H1 (cell line): ENCODE measurements around the gene CAMK2D. TPM values are rescaled to one million over a fixed set of nuclear protein-coding genes. Genes with fewer than 3 reads are reported as not detected.

ENCODE experiments used
- CTCF ChIA-PET: fragments of 300-600 bp; sonication (Branson Sonifier 250); formaldehyde crosslinking; loops from one replicate; lab custom pipeline; 2021; ENCODE audit not compliant: partially characterized antibody; lab: Charles Lee
- POLR2A ChIA-PET: fragments of 300-600 bp; sonication (Branson Sonifier 250); formaldehyde crosslinking; loops from one replicate; lab custom pipeline; 2021; ENCODE audit warnings: inconsistent platforms; ENCODE audit not compliant: partially characterized antibody; lab: Charles Lee
- DNase-seq, 2 experiments: peaks; one replicate each; pipeline versions ENCODE4 v3.0.0 to v3.0.0-alpha.2; 2010 to 2022; ENCODE audit warnings: low spot score in 2 of 2, low read depth in 1 of 2, mixed read lengths in 1 of 2
- FAIRE-seq: peaks from 2 replicates; lab custom pipeline; 2011; peaks lifted over from hg19 to GRCh38; lab: Jason Lieb, UNC
- H2AFZ ChIP-seq: 2 replicates; pipeline ENCODE4 v1.8.1; 2012; ENCODE audit warnings: low read length, inconsistent platforms
- H2AK5ac ChIP-seq: 2 replicates; pipeline ENCODE4 v1.6.1; 2013; ENCODE audit warnings: low read depth, low read length
- H2BK120ac ChIP-seq: replicated peaks from 2 replicates; pipeline ENCODE3; 2013; ENCODE audit warnings: low read depth, low read length, inconsistent platforms
- H2BK12ac ChIP-seq: 2 replicates; pipeline ENCODE4 v1.6.1; 2013; ENCODE audit warnings: low read depth, low read length
- H2BK15ac ChIP-seq: 2 replicates; pipeline ENCODE4 v1.6.1; 2013; ENCODE audit warnings: low read length
- H2BK20ac ChIP-seq: 2 replicates; pipeline ENCODE4 v1.6.1; 2013; ENCODE audit warnings: low read length
- H2BK5ac ChIP-seq: 2 replicates; pipeline ENCODE4 v1.6.1; 2013; ENCODE audit warnings: low read depth, low read length
- H3K14ac ChIP-seq: 2 replicates; pipeline ENCODE4 v1.6.1; 2013; ENCODE audit warnings: inconsistent platforms; ENCODE audit not compliant: insufficient read length
- H3K18ac ChIP-seq: 2 replicates; pipeline ENCODE4 v1.6.1; 2013; ENCODE audit warnings: low read length; ENCODE audit errors: extremely low read depth
- H3K23ac ChIP-seq: 2 replicates; pipeline ENCODE4 v1.6.1; 2013; ENCODE audit warnings: inconsistent platforms; ENCODE audit not compliant: insufficient read length
- H3K23me2 ChIP-seq: 2 replicates; pipeline ENCODE4 v1.6.1; 2013; ENCODE audit warnings: low read depth, low read length
- H3K27ac ChIP-seq: 2 replicates; pipeline ENCODE4 v1.6.1; 2011; ENCODE audit warnings: low read depth, low read length, inconsistent platforms
- H3K27me3 ChIP-seq, 4 experiments: replicated peaks in 1 of 4; 1 replicate in 1 of 4; 2 replicates in 3 of 4; pipeline versions ENCODE4 v1.6.1 to v1.8.1; 2011 to 2013; ENCODE audit warnings: low read length in 3 of 4, mild to moderate bottlenecking in 3 of 4, inconsistent platforms in 2 of 4, mixed read lengths in 2 of 4, moderate library complexity in 1 of 4; ENCODE audit not compliant: control insufficient read depth in 3 of 4, insufficient read depth in 3 of 4; ENCODE audit errors: extremely low read depth in 1 of 4
- H3K36me3 ChIP-seq, 4 experiments: 2 replicates each; pipeline versions ENCODE4 v1.6.1 to v1.8.1; 2011 to 2013; ENCODE audit warnings: mild to moderate bottlenecking in 4 of 4, low read length in 3 of 4, moderate library complexity in 2 of 4, control low read depth in 1 of 4, inconsistent platforms in 1 of 4; ENCODE audit not compliant: insufficient read depth in 4 of 4, control insufficient read depth in 2 of 4
- H3K4ac ChIP-seq: replicated peaks from 2 replicates; pipeline ENCODE3; 2013; ENCODE audit warnings: low read length, low read depth, mixed read lengths, inconsistent platforms; ENCODE audit not compliant: insufficient read length
- H3K4me1 ChIP-seq, 4 experiments: replicated peaks in 1 of 4; 1 replicate in 1 of 4; 2 replicates in 3 of 4; pipeline versions ENCODE4 v1.6.1 to v1.8.1; 2011 to 2013; ENCODE audit warnings: low read length in 3 of 4, inconsistent platforms in 2 of 4, mixed read lengths in 1 of 4; ENCODE audit not compliant: insufficient read depth in 4 of 4, control insufficient read depth in 3 of 4
- H3K4me2 ChIP-seq, 2 experiments: 2 replicates each; pipeline versions ENCODE4 v1.6.1 to v1.8.1; 2011 to 2013; ENCODE audit warnings: low read depth in 2 of 2, low read length in 2 of 2, control low read depth in 1 of 2, inconsistent platforms in 1 of 2, mild to moderate bottlenecking in 1 of 2; ENCODE audit not compliant: insufficient read depth in 1 of 2
- H3K4me3 ChIP-seq, 4 experiments: fragments of 200-600, 300-600 bp in 1 of 4; sonication (generic), shearing (Covaris generic), sonication (Bioruptor Twin) in 1 of 4; 2 replicates each; pipeline versions ENCODE4 v1.5.1 to v1.8.1; 2011 to 2016; ENCODE audit warnings: low read length in 4 of 4, low read depth in 3 of 4, control low read depth in 2 of 4, inconsistent platforms in 2 of 4, mild to moderate bottlenecking in 2 of 4, mixed read lengths in 1 of 4, moderate library complexity in 1 of 4; ENCODE audit not compliant: insufficient read depth in 2 of 4; ENCODE audit errors: extremely low read depth in 1 of 4
- H3K56ac ChIP-seq: replicated peaks from 2 replicates; pipeline ENCODE3; 2013; ENCODE audit warnings: low read depth, mild to moderate bottlenecking, mixed read lengths, low read length, inconsistent platforms; ENCODE audit not compliant: insufficient read length
- H3K79me1 ChIP-seq: 2 replicates; pipeline ENCODE4 v1.6.1; 2013; ENCODE audit warnings: low read depth, low read length, control low read depth
- H3K79me2 ChIP-seq, 2 experiments: 2 replicates each; pipeline versions ENCODE4 v1.6.1 to v1.8.1; 2012 to 2013; ENCODE audit warnings: low read length in 2 of 2, mild to moderate bottlenecking in 2 of 2, inconsistent platforms in 1 of 2; ENCODE audit not compliant: insufficient read depth in 2 of 2, control insufficient read depth in 1 of 2
- H3K9ac ChIP-seq, 4 experiments: replicated peaks in 1 of 4; 1 replicate in 1 of 4; 2 replicates in 3 of 4; pipeline versions ENCODE4 v1.6.1 to v1.8.1; 2011 to 2013; ENCODE audit warnings: low read depth in 3 of 4, low read length in 3 of 4, control low read depth in 2 of 4, mild to moderate bottlenecking in 2 of 4, moderate library complexity in 2 of 4, inconsistent platforms in 1 of 4; ENCODE audit errors: extremely low read depth in 1 of 4
- H3K9me3 ChIP-seq, 2 experiments: 2 replicates each; pipeline versions ENCODE4 v1.6.1 to v1.8.1; 2012 to 2013; ENCODE audit warnings: mild to moderate bottlenecking in 2 of 2, moderate library complexity in 2 of 2, control low read depth in 1 of 2, inconsistent platforms in 1 of 2, low read depth in 1 of 2, low read length in 1 of 2, mixed read lengths in 1 of 2; ENCODE audit not compliant: insufficient read depth in 2 of 2
- H4K20me1 ChIP-seq, 2 experiments: replicated peaks in 1 of 2; 2 replicates each; pipeline versions ENCODE3 to v1.8.1; 2011 to 2013; ENCODE audit warnings: inconsistent platforms in 2 of 2, low read length in 2 of 2, mild to moderate bottlenecking in 1 of 2; ENCODE audit not compliant: insufficient read depth in 2 of 2, control insufficient read depth in 1 of 2
- H4K5ac ChIP-seq: 2 replicates; pipeline ENCODE4 v1.6.1; 2013; ENCODE audit warnings: low read length, low read depth, mixed read lengths, inconsistent platforms; ENCODE audit not compliant: insufficient read length
- H4K8ac ChIP-seq: 2 replicates; pipeline ENCODE4 v1.8.0; 2013; ENCODE audit warnings: mild to moderate bottlenecking, moderate library complexity, low read length, inconsistent platforms; ENCODE audit not compliant: insufficient read depth; ENCODE audit errors: extremely low read depth
- H4K91ac ChIP-seq: replicated peaks from 2 replicates; pipeline ENCODE3; 2013; ENCODE audit warnings: low read length, mixed read lengths, inconsistent platforms; ENCODE audit not compliant: insufficient read length
- BCL11A ChIP-seq, 2 experiments: IDR thresholded peaks; one replicate each; pipeline ENCODE4 v1.6.1; 2011; ENCODE audit warnings: low read depth in 2 of 2, low read length in 2 of 2, mild to moderate bottlenecking in 2 of 2
- CBX5 ChIP-seq: fragments of 300-800, 300-1000 bp; sonication (generic); IDR thresholded peaks from 2 replicates; pipeline ENCODE4 v1.7.1; 2016; ENCODE audit warnings: antibody characterized with exemption, low read length, low read depth
- CHD2 ChIP-seq: IDR thresholded peaks from 2 replicates; pipeline ENCODE4 v1.6.1; 2012; ENCODE audit warnings: low read length, improper control_type of control experiment
- EGR1 ChIP-seq: IDR thresholded peaks from 2 replicates; pipeline ENCODE4 v1.6.1; 2011; ENCODE audit warnings: low read depth, low read length, borderline replicate concordance
- NRF1 ChIP-seq: IDR thresholded peaks from 2 replicates; pipeline ENCODE4 v1.6.1; 2011; ENCODE audit warnings: mild to moderate bottlenecking, low read depth, low read length, improper control_type of control experiment
- PHF8 ChIP-seq: fragments of 200-600 bp; sonication (generic); conservative IDR thresholded peaks from 2 replicates; pipeline ENCODE4 v1.7.1; 2012; ENCODE audit warnings: low read depth, mild to moderate bottlenecking, inconsistent platforms, low read length, moderate library complexity
- POLR2AphosphoS5 ChIP-seq: IDR thresholded peaks from 2 replicates; pipeline ENCODE4 v1.6.1; 2011; ENCODE audit warnings: low read depth, low read length
- RNF2 ChIP-seq: fragments of 200-900, 300-1000 bp; sonication (generic); IDR thresholded peaks from 2 replicates; pipeline ENCODE4 v1.7.1; 2016; ENCODE audit warnings: borderline replicate concordance, low read depth, mild to moderate bottlenecking, antibody characterized with exemption, low read length; ENCODE audit not compliant: poor library complexity, severe bottlenecking; ENCODE audit errors: missing control alignments
- SIN3A ChIP-seq, 2 experiments: IDR thresholded peaks in 1 of 2; conservative IDR thresholded peaks in 1 of 2; 2 replicates each; pipeline ENCODE4 v1.6.1; 2011 to 2012; ENCODE audit warnings: low read length in 2 of 2, improper control_type of control experiment in 1 of 2, low read depth in 1 of 2, mild to moderate bottlenecking in 1 of 2
- SUZ12 ChIP-seq: fragments of 200-600 bp; sonication (generic); IDR thresholded peaks from 2 replicates; pipeline ENCODE4 v1.6.1; 2012; ENCODE audit warnings: mild to moderate bottlenecking, inconsistent platforms, low read length, moderate library complexity, mixed read lengths
- TCF12 ChIP-seq: IDR thresholded peaks from 2 replicates; pipeline ENCODE4 v1.6.1; 2011; ENCODE audit warnings: low read depth, mild to moderate bottlenecking, low read length
- polyA plus RNA-seq, 7 experiments: library from polyadenylated mRNA; depleted of rRNA in 3 of 7; stranded (reverse) in 5 of 7; unstranded in 2 of 7; fragments of >200 nt in 5 of 7; fragments of 200-250 nt in 2 of 7; gene quantifications; 1 replicate in 5 of 7; 2 replicates in 1 of 7; 4 replicates in 1 of 7; pipeline versions ENCODE4 v1.2.1 to v1.2.3, GENCODE V29; 2011 to 2013; ENCODE audit warnings: missing spikeins in 2 of 7, mixed read lengths in 2 of 7
- total RNA-seq: library from RNA; stranded (reverse); fragmentation: NEBNext Ultra II Directional; extraction: Animal tissue kit (Norgen Biotek cat#: 25700); gene quantifications from 2 replicates; pipeline ENCODE4 v1.2.1, GENCODE V29; 2021

Gene CAMK2D
- total and polyA plus RNA-seq, 2 of the 8 experiments (the other 6 are each of a cell fraction or from before 2014, with no cell fraction given): 3.2 to 7.0 TPM

DNA sequence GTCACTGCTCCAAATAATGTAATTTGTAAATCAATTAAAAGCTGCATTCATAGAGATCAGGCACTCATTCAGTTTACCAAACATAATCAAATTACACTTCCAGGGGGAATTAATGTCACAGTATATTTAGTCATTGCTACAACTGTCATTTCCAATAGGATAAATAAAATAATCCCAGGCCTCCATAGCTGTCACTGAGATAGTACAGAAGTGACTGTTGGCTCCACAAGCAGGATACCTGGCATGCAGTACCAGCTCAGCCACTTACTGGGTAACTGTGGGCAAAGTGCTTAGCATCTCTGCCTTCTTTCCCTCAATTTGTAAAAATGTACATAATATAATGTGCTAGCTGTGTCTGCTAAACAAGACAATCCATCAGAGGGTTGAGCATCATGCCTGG lies 128.1 kb downstream of the CAMK2D start:
- H3K4ac ChIP-seq: no peak overlapping the region
- no peak overlapping the region for H2BK15ac ChIP-seq
- H3K4me3 ChIP-seq: no peak overlapping the region
- no peaks in the 10 kb centered on the region for H3K27me3 ChIP-seq
- no peak overlapping the region for H3K23ac ChIP-seq
- no peak overlapping the region for H3K18ac ChIP-seq
- no peaks in the 10 kb centered on the region for H4K20me1 ChIP-seq
- DNase-seq (no peak), FAIRE-seq (no peak)
- no peak overlapping the region for H4K91ac ChIP-seq
- no peaks in the 10 kb centered on the region for H3K4me1 ChIP-seq
- no peak overlapping the region for H2BK5ac ChIP-seq
- no peaks in the 10 kb centered on the region; the same call in 1 of the 2 replicates for H3K79me1 ChIP-seq
- no peak overlapping the region for H2AFZ ChIP-seq
- no peak overlapping the region for H3K14ac ChIP-seq
- no peaks in the 10 kb centered on the region for H3K23me2 ChIP-seq
- H3K4me2 ChIP-seq: no peak overlapping the region
- ChIA-PET CTCF (interaction anchor here (0.9 to 1.6 kb wide), 3 partner anchors 13 to 86 kb away, joined by 3 read pairs; no protein-coding TSS in a partner anchor), POLR2A (no interaction called here)
- no peak overlapping the region for H3K56ac ChIP-seq
- no peak overlapping the region for H2AK5ac ChIP-seq
- no peak overlapping the region for H2BK20ac ChIP-seq
- H2BK12ac ChIP-seq: no peak overlapping the region
- no peak overlapping the region for H3K27ac ChIP-seq
- H4K5ac ChIP-seq: no peak overlapping the region
- H3K9ac ChIP-seq: no peak overlapping the region
- H3K9me3 ChIP-seq: no peaks in the 10 kb centered on the region
- no peak overlapping the region for H4K8ac ChIP-seq
- H3K36me3 ChIP-seq: no peaks in the 10 kb centered on the region
- no peak overlapping the region for H2BK120ac ChIP-seq
- no peaks in the 10 kb centered on the region for H3K79me2 ChIP-seq
- TF ChIP-seq NRF1 (no peak), SIN3A (conservative IDR thresholded peaks at IDR 0.05 in 1 of 2, IDR thresholded peaks at IDR 0.05 in 1 of 2; ENCODE audit: low read depth in 1 of 2, low read length in 2 of 2) (no peak), BCL11A (IDR thresholded peaks at IDR 0.05; ENCODE audit: low read depth in 2 of 2, low read length in 2 of 2) (no peak), TCF12 (no peak), POLR2AphosphoS5 (no peak), CHD2 (no peak), RNF2 (no peak), EGR1 (no peak), SUZ12 (no peak), CBX5 (no peak), PHF8 (no peak)
